Caco-2 (cell line): ENCODE data around the gene ANKRD61. TPM values are rescaled to one million over a fixed set of nuclear protein-coding genes. Genes with fewer than 3 reads are reported as not detected.
A peak's percentile ranks its signal among the peaks of the same experiment; 100 is the strongest.
"Not testable (repeated sequence)": the region's sequence is repeated elsewhere in the genome, so short reads cannot be mapped to it uniquely, and the experiment has no call there.

ENCODE experiments used
- BruUV-seq: library from RNA; stranded (reverse); fragments of 400-500 nt; replicated peaks from 2 replicates; lab custom pipeline; 2021; lab: Mats Ljungman, UMichigan
- CTCF ChIA-PET: fragments of 300-600 bp; sonication (Branson Sonifier 250); formaldehyde crosslinking; loops from one replicate; lab custom pipeline; 2022; ENCODE audit warnings: antibody characterized with exemption; lab: Charles Lee
- POLR2A ChIA-PET: fragments of 300-600 bp; sonication (Branson Sonifier 250); formaldehyde crosslinking; loops from one replicate; lab custom pipeline; 2022; ENCODE audit warnings: antibody characterized with exemption; lab: Charles Lee
- DNase-seq, 2 experiments: peaks; one replicate each; pipeline versions ENCODE4 v3.0.0 to v3.0.0-alpha.2; 2020 to 2022
- H3K27me3 ChIP-seq: replicated peaks from 2 replicates; pipeline ENCODE4 v1.6.0; 2011; ENCODE audit warnings: low read length; ENCODE audit not compliant: control insufficient read depth, insufficient read depth
- H3K36me3 ChIP-seq: 2 replicates; pipeline ENCODE4 v1.5.1; 2011; ENCODE audit warnings: low read length; ENCODE audit not compliant: control insufficient read depth, insufficient read depth
- H3K4me1 ChIP-seq: fragments of 250-450 bp; sonication (Bioruptor Pico); 2 replicates; pipeline ENCODE4 v1.5.1; 2020; ENCODE audit warnings: mild to moderate bottlenecking
- H3K4me3 ChIP-seq: 2 replicates; pipeline ENCODE4 v1.5.1; 2011; ENCODE audit warnings: low read depth, mild to moderate bottlenecking, control low read depth, low read length
- H3K9me3 ChIP-seq: fragments of 250-450 bp; sonication (Bioruptor Pico); 2 replicates; pipeline ENCODE4 v1.5.1; 2020; ENCODE audit warnings: mild to moderate bottlenecking, moderate library complexity
- H3K27ac Mint-ChIP-seq: one replicate; pipeline ENCODE4 v1.8.0; 2022; ENCODE audit warnings: mixed read lengths; ENCODE audit not compliant: unreplicated experiment
- H3K27me3 Mint-ChIP-seq: one replicate; pipeline ENCODE4 v1.8.0; 2022; ENCODE audit warnings: mixed read lengths; ENCODE audit not compliant: insufficient read depth, unreplicated experiment
- H3K36me3 Mint-ChIP-seq: one replicate; pipeline ENCODE4 v1.8.0; 2022; ENCODE audit warnings: mild to moderate bottlenecking, mixed read lengths; ENCODE audit not compliant: insufficient read depth, unreplicated experiment
- H3K4me1 Mint-ChIP-seq: one replicate; pipeline ENCODE4 v1.8.0; 2022; ENCODE audit warnings: low read depth, mixed read lengths; ENCODE audit not compliant: unreplicated experiment
- H3K4me3 Mint-ChIP-seq: one replicate; pipeline ENCODE4 v1.8.0; 2022; ENCODE audit warnings: mild to moderate bottlenecking, moderate library complexity, mixed read lengths; ENCODE audit not compliant: unreplicated experiment
- H3K9me3 Mint-ChIP-seq: one replicate; pipeline ENCODE4 v1.8.0; 2022; ENCODE audit warnings: mixed read lengths; ENCODE audit not compliant: unreplicated experiment
- intact Hi-C: fragments of 100-400 bp; cut with micrococcal nuclease; formaldehyde crosslinking; loops from one replicate; pipeline ENCODE4 v1.10.0; 2022; ENCODE audit not compliant: unreplicated experiment
- total RNA-seq: library from RNA; stranded (reverse); gene quantifications from 2 replicates; pipeline ENCODE4 v1.2.3, GENCODE V29; 2022
- TF ChIP-seq, protein P1 (sequence below), 2 experiments: fragments of 200-600 bp in 1 of 2; IDR thresholded peaks; 1 replicate in 1 of 2; 2 replicates in 1 of 2; pipeline versions ENCODE4 v1.5.1 to v1.8.0; 2011 to 2022; ENCODE audit warnings: antibody characterized with exemption in 1 of 2, control low read depth in 1 of 2, inconsistent platforms in 1 of 2, low read depth in 1 of 2, low read length in 1 of 2, mild to moderate bottlenecking in 1 of 2, moderate library complexity in 1 of 2; ENCODE audit not compliant: insufficient read depth in 1 of 2, severe bottlenecking in 1 of 2, unreplicated experiment in 1 of 2

ANKRD61 gene
- total RNA-seq, 1 experiment from 2014 or later, result 0.32 TPM

DNA sequence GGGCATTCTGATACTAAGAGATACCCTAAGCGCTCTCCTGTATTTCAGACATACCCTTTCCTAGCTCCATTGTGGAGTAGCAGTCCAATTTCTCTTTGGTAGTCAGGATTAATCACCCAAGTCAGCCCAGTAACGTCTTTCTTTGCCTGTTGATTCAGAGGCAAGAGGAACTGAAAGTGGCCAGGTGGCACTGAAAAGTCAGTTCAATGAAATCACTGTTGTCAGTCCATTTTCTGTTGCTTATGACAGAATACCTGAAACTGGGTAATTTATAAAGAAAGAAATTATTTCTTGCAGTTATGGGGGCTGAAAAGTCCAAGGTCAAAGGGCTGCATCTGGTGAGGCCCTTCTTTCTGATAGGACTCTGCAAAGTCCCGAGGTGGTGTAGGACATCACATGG is 40.2 kb downstream of the ANKRD61 start:
- Histone ChIP-seq H3K36me3 (no peaks in the 10 kb centered on the region), H3K4me3 (no peak overlapping the region), H3K9me3 (no peaks in the 10 kb centered on the region), H3K4me1 (no peaks in the 10 kb centered on the region; the same call in 1 of the 2 replicates), H3K27me3 (no peaks in the 10 kb centered on the region)
- no peaks in the 10 kb centered on the region for H3K36me3 Mint-ChIP-seq
- H3K4me3 Mint-ChIP-seq, result no peak overlapping the region
- no TSS peak for BruUV-seq
- no peaks in the 10 kb centered on the region for H3K4me1 Mint-ChIP-seq
- intact Hi-C loops, result no loop called here
- no peak for DNase-seq
- ChIA-PET POLR2A (no interaction called here), CTCF (no interaction called here)
- H3K9me3 Mint-ChIP-seq, result no peaks in the 10 kb centered on the region
- no peak overlapping the region for H3K27ac Mint-ChIP-seq
- TF ChIP-seq, protein P1, sequence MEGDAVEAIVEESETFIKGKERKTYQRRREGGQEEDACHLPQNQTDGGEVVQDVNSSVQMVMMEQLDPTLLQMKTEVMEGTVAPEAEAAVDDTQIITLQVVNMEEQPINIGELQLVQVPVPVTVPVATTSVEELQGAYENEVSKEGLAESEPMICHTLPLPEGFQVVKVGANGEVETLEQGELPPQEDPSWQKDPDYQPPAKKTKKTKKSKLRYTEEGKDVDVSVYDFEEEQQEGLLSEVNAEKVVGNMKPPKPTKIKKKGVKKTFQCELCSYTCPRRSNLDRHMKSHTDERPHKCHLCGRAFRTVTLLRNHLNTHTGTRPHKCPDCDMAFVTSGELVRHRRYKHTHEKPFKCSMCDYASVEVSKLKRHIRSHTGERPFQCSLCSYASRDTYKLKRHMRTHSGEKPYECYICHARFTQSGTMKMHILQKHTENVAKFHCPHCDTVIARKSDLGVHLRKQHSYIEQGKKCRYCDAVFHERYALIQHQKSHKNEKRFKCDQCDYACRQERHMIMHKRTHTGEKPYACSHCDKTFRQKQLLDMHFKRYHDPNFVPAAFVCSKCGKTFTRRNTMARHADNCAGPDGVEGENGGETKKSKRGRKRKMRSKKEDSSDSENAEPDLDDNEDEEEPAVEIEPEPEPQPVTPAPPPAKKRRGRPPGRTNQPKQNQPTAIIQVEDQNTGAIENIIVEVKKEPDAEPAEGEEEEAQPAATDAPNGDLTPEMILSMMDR (IDR thresholded peaks at IDR 0.05; ENCODE audit: insufficient read depth in 1 of 2, low read depth in 1 of 2, low read length in 1 of 2, severe bottlenecking in 1 of 2, unreplicated experiment in 1 of 2), result no peak
- H3K27me3 Mint-ChIP-seq, result no peaks in the 10 kb centered on the region

DNA sequence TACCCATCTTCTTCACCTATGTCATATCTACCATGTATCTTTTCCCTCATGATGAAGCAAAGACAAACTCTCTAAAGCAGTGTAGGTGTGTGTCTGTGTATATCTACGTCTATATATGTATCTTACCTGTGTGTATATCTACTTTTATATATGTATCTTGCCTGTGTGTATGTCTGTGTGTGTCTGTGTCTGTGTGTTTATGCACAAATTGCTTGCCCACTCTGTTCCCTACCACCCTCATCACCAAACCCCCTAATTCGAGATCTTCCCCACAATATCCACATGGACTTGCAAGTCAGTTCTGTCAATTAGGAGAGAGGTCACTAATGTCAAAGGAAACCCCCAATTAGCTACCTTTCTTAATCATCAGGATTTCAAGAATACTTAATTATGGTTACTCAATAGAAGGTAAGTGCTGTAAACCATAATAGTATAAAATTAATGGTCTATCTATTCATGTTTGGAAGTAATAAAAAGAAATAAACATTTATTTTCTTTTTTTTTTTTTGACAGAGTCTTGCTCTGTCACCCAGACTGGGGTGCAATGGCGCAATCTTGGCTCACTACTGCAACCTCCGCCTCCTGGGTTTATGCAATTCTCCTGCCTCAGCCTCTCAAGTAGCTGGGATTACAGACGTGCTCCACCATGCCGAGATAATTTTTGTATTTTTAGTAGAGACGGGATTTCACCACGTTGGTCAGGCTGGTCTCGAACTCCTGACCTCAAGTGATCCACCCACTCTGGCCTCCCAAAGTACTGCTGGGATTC is 43.6 kb downstream of the ANKRD61 start:
- TF ChIP-seq, protein P1 (IDR thresholded peaks at IDR 0.05; ENCODE audit: insufficient read depth in 1 of 2, low read depth in 1 of 2, low read length in 1 of 2, severe bottlenecking in 1 of 2, unreplicated experiment in 1 of 2), result no peak
- Histone ChIP-seq H3K4me1 (peaks cover 21% of the 10 kb centered on the region), H3K9me3 (no peaks in the 10 kb centered on the region), H3K36me3 (no peaks in the 10 kb centered on the region), H3K4me3 (no peak overlapping the region), H3K27me3 (no peaks in the 10 kb centered on the region)
- Mint-ChIP-seq H3K9me3 (no peaks in the 10 kb centered on the region), H3K27me3 (no peaks in the 10 kb centered on the region), H3K27ac (peak overlapping the region; percentile 10), H3K36me3 (peaks cover 11% of the 10 kb centered on the region), H3K4me3 (no peak overlapping the region), H3K4me1 (no peaks in the 10 kb centered on the region)
- ChIA-PET CTCF (no interaction called here), POLR2A (no interaction called here)
- no TSS peak for BruUV-seq
- no peak for DNase-seq
- intact Hi-C loops, result no loop called here

DNA sequence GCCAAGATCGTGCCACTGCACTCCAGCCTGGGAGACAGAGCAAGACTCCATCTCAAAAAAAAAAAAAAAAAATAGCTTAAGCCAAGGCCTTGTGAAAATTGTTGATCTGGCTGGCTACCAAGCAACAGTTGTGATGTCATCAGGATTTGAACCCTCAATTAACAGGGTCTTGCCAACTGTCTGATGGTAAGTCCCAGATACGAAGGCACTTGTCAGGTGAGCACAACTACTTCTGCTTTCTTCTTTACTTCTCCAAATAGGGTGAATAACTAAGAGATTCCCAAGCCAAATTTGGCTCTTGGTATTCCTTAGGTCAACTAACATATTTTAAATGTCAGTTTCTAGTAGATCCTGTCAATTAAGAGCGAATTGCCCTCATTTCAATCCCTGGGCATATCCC is 47.4 kb downstream of the ANKRD61 start:
- POLR2A ChIA-PET, result no interaction called here
- H3K27ac Mint-ChIP-seq, result no peak overlapping the region

DNA sequence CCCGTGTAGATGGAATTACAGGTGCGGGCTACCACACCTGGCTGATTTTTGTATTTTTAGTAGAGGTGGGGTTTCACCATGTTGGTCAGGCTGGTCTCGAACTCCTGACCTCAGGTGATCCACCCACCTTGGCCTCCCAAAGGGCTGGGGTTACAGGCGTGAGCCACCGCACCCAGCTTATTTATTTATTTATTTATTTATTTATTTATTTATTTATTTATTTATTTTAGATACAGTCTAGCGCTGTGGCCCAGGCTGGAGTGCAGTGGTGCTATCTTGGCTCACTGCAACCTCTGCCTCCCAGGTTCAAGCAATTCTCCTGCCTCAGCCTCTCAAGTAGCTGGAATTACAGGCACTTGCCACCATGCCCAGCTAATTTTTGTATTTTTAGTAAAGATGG is 51.9 kb downstream of the ANKRD61 start:
- H3K4me3 Mint-ChIP-seq, H3K27ac Mint-ChIP-seq, H3K9me3 ChIP-seq, POLR2A ChIA-PET, CTCF ChIA-PET, H3K4me1 Mint-ChIP-seq, BruUV-seq, H3K4me1 ChIP-seq, H3K4me3 ChIP-seq, H3K36me3 ChIP-seq, intact Hi-C loops, H3K27me3 Mint-ChIP-seq, H3K9me3 Mint-ChIP-seq, H3K27me3 ChIP-seq, H3K36me3 Mint-ChIP-seq, DNase-seq: not testable (repeated sequence)

More for the DNA sequence above, 47.4 kb downstream of the ANKRD61 start:
- no peaks in the 10 kb centered on the region for H3K9me3 Mint-ChIP-seq
- TF ChIP-seq, protein P1 (IDR thresholded peaks at IDR 0.05; ENCODE audit: insufficient read depth in 1 of 2, low read depth in 1 of 2, low read length in 1 of 2, severe bottlenecking in 1 of 2, unreplicated experiment in 1 of 2), result no peak
- H3K9me3 ChIP-seq, result no peaks in the 10 kb centered on the region
- H3K4me3 ChIP-seq, result no peak overlapping the region
- H3K4me3 Mint-ChIP-seq, result no peak overlapping the region
- no peaks in the 10 kb centered on the region for H3K4me1 Mint-ChIP-seq
- BruUV-seq, result no TSS peak
- H3K27me3 Mint-ChIP-seq, result no peaks in the 10 kb centered on the region
- no peaks in the 10 kb centered on the region for H3K36me3 ChIP-seq
- intact Hi-C loops, result no loop called here
- H3K36me3 Mint-ChIP-seq, result peaks cover 20% of the 10 kb centered on the region
- peaks cover 21% of the 10 kb centered on the region for H3K4me1 ChIP-seq
- CTCF ChIA-PET, result no interaction called here
- no peaks in the 10 kb centered on the region for H3K27me3 ChIP-seq
- no peak for DNase-seq
